ENCODE results near the gene KIAA0232. TPM values are rescaled to one million over a fixed set of nuclear protein-coding genes. Genes with fewer than 3 reads are reported as not detected.

The KIAA0232 gene
- total and polyA plus RNA-seq, 10 of the 15 experiments (the other 5 are each of a cell fraction or from before 2014, with no cell fraction given), result 2.8 to 15.1 (median 10.8) TPM

GRCh38 chr4:6876440-6876839 is 93.9 kb downstream of the KIAA0232 start (continued):
- TF ChIP-seq, protein P1, sequence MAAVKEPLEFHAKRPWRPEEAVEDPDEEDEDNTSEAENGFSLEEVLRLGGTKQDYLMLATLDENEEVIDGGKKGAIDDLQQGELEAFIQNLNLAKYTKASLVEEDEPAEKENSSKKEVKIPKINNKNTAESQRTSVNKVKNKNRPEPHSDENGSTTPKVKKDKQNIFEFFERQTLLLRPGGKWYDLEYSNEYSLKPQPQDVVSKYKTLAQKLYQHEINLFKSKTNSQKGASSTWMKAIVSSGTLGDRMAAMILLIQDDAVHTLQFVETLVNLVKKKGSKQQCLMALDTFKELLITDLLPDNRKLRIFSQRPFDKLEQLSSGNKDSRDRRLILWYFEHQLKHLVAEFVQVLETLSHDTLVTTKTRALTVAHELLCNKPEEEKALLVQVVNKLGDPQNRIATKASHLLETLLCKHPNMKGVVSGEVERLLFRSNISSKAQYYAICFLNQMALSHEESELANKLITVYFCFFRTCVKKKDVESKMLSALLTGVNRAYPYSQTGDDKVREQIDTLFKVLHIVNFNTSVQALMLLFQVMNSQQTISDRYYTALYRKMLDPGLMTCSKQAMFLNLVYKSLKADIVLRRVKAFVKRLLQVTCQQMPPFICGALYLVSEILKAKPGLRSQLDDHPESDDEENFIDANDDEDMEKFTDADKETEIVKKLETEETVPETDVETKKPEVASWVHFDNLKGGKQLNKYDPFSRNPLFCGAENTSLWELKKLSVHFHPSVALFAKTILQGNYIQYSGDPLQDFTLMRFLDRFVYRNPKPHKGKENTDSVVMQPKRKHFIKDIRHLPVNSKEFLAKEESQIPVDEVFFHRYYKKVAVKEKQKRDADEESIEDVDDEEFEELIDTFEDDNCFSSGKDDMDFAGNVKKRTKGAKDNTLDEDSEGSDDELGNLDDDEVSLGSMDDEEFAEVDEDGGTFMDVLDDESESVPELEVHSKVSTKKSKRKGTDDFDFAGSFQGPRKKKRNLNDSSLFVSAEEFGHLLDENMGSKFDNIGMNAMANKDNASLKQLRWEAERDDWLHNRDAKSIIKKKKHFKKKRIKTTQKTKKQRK (IDR thresholded peaks at IDR 0.05; ENCODE audit: low read depth, low read length), result no peak
- no peak for TF ChIP-seq CEBPB (IDR thresholded peaks at IDR 0.05; ENCODE audit: borderline replicate concordance in 1 of 2, low read depth in 2 of 2, low read length in 2 of 2)
- TF ChIP-seq SUPT20H (IDR thresholded peaks at IDR 0.05; ENCODE audit: borderline replicate concordance, control insufficient read depth, low read depth, low read length), result no peak
- no peak for TF ChIP-seq TCF3 (IDR thresholded peaks at IDR 0.05; ENCODE audit: borderline replicate concordance, insufficient read depth, low read depth, low read length)
- no peak for TF ChIP-seq ZNF384 (IDR thresholded peaks at IDR 0.05; ENCODE audit: borderline replicate concordance, low read depth, low read length)
- no peak for TF ChIP-seq TBL1XR1 (IDR thresholded peaks at IDR 0.05; ENCODE audit: low read depth, low read length)

DNA sequence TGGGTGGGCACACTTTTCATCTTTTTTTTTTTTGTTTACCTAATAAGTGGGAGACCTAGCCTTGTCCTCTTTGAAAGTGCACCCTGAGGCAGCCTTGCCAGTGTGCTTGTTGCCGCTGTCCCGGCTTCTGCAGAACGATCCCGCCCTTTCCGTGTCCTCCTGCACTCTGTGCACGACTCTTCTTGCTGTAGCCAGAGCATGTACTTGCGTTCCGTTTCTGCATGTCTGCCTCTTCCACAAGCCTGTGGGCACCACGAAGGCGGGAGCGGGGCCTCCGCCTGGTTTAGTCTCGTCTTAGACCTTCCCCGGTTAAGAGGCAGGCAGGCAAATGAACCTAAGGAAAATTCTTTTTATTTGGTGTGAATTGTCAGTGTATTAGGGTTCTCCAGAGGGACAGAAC is 94.5 kb downstream of the KIAA0232 start:
- Histone ChIP-seq H3K79me2 (ENCODE audit: control insufficient read depth, insufficient read depth, low read length) (no peaks in the 10 kb centered on the region), H3K27ac (ENCODE audit: control insufficient read depth, insufficient read depth) (no peak overlapping the region), H3K9me3 (replicated peaks; ENCODE audit: control insufficient read depth, insufficient read depth, low read length) (no peaks in the 10 kb centered on the region), H3K9ac (ENCODE audit: control insufficient read depth, insufficient read depth, low read length) (no peak overlapping the region), H3K4me2 (ENCODE audit: control insufficient read depth, insufficient read depth) (no peak overlapping the region), H3K27me3 (replicated peaks in 1 of 2; ENCODE audit: control insufficient read depth in 2 of 2, insufficient read depth in 2 of 2, low read length in 1 of 2) (no peaks in the 10 kb centered on the region), H3K4me3 (no peak overlapping the region), H3K4me1 (ENCODE audit: control insufficient read depth, insufficient read depth, low read length) (no peaks in the 10 kb centered on the region), H4K20me1 (ENCODE audit: control insufficient read depth, insufficient read depth) (no peaks in the 10 kb centered on the region), H3K36me3 (ENCODE audit: control insufficient read depth in 2 of 2, insufficient read depth in 2 of 2, low read length in 1 of 2) (peaks cover 21 to 31% of the 10 kb centered on the region in 2 experiments), H2AFZ (ENCODE audit: control insufficient read depth, low read depth, low read length) (no peak overlapping the region)
- FAIRE-seq (no peak), ATAC-seq (no peak), DNase-seq (ENCODE audit: low read depth, low spot score) (no peak)
- BruUV-seq (replicated peaks), result no TSS peak
- WGBS (ENCODE audit: insufficient coverage, insufficient replicate concordance, low lambda C conversion rate, missing lambda C conversion rate), result 99% methylated on average over 14 of the region's 14 CpGs
- RAD21 ChIA-PET (ENCODE audit: unreplicated experiment), result no interaction called here
- in situ Hi-C loops (cut with MboI) (no loop called here), intact Hi-C loops (cut with micrococcal nuclease; ENCODE audit: unreplicated experiment) (no loop called here)
- CTCF ChIA-PET, result interaction anchor here (0.6 to 10.4 kb wide), 4 partner anchors 54 to 1117 kb away, joined by 3 to 300 read pairs (median 140); partner anchors contain the start of genes BLOC1S4 and KIAA0232
- SMC1A ChIA-PET (ENCODE audit: uncharacterized antibody, unreplicated experiment), result interaction anchor here (6.6 kb wide), 1 partner anchor 158 kb away, joined by 153 read pairs; no protein-coding TSS in a partner anchor
- POLR2A ChIA-PET, result no interaction called here
- no peak for TF ChIP-seq ZNF384 (IDR thresholded peaks at IDR 0.05; ENCODE audit: borderline replicate concordance, low read depth, low read length)
- no peak for TF ChIP-seq PKNOX1 (IDR thresholded peaks at IDR 0.05)
- no peak for TF ChIP-seq STAT1 (conservative IDR thresholded peaks at IDR 0.05)
- TF ChIP-seq RELB (IDR thresholded peaks at IDR 0.05; ENCODE audit: low read depth), result no peak
- no peak for TF ChIP-seq SPI1 (IDR thresholded peaks at IDR 0.05; ENCODE audit: borderline replicate concordance, insufficient read depth, low read depth, low read length)
- no peak for TF ChIP-seq NR2F1 (conservative IDR thresholded peaks at IDR 0.05)
- no peak for TF ChIP-seq NFIC (IDR thresholded peaks at IDR 0.05; ENCODE audit: low read depth, low read length)
- TF ChIP-seq PAX5 (IDR thresholded peaks at IDR 0.05; ENCODE audit: borderline replicate concordance, low read depth, low read length), result no peak
- TF ChIP-seq CEBPB (IDR thresholded peaks at IDR 0.05; ENCODE audit: borderline replicate concordance in 1 of 2, low read depth in 2 of 2, low read length in 2 of 2), result no peak
- no peak for TF ChIP-seq ESRRA (IDR thresholded peaks at IDR 0.05; ENCODE audit: low read length)
- no peak for TF ChIP-seq ZBED1 (IDR thresholded peaks at IDR 0.05; ENCODE audit: borderline replicate concordance)
- TF ChIP-seq ZNF207 (IDR thresholded peaks at IDR 0.05; ENCODE audit: borderline replicate concordance), result no peak
- no peak for TF ChIP-seq CBFB (IDR thresholded peaks at IDR 0.05; ENCODE audit: low read depth)
- TF ChIP-seq BACH1 (IDR thresholded peaks at IDR 0.05; ENCODE audit: borderline replicate concordance), result no peak

Measured in GM12878 (cell line).